ENCODE measurements around the gene CACNA2D4. TPM values are rescaled to one million over a fixed set of nuclear protein-coding genes. Genes with fewer than 3 reads are reported as not detected.

Gene CACNA2D4, protein sequence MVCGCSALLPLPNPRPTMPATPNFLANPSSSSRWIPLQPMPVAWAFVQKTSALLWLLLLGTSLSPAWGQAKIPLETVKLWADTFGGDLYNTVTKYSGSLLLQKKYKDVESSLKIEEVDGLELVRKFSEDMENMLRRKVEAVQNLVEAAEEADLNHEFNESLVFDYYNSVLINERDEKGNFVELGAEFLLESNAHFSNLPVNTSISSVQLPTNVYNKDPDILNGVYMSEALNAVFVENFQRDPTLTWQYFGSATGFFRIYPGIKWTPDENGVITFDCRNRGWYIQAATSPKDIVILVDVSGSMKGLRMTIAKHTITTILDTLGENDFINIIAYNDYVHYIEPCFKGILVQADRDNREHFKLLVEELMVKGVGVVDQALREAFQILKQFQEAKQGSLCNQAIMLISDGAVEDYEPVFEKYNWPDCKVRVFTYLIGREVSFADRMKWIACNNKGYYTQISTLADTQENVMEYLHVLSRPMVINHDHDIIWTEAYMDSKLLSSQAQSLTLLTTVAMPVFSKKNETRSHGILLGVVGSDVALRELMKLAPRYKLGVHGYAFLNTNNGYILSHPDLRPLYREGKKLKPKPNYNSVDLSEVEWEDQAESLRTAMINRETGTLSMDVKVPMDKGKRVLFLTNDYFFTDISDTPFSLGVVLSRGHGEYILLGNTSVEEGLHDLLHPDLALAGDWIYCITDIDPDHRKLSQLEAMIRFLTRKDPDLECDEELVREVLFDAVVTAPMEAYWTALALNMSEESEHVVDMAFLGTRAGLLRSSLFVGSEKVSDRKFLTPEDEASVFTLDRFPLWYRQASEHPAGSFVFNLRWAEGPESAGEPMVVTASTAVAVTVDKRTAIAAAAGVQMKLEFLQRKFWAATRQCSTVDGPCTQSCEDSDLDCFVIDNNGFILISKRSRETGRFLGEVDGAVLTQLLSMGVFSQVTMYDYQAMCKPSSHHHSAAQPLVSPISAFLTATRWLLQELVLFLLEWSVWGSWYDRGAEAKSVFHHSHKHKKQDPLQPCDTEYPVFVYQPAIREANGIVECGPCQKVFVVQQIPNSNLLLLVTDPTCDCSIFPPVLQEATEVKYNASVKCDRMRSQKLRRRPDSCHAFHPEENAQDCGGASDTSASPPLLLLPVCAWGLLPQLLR
- 10 to 100 TPM in 2 of 4 donors, 1 to 10 TPM in 2; 3.3 to 29.1 (median 11.5) TPM for total RNA-seq

DNA sequence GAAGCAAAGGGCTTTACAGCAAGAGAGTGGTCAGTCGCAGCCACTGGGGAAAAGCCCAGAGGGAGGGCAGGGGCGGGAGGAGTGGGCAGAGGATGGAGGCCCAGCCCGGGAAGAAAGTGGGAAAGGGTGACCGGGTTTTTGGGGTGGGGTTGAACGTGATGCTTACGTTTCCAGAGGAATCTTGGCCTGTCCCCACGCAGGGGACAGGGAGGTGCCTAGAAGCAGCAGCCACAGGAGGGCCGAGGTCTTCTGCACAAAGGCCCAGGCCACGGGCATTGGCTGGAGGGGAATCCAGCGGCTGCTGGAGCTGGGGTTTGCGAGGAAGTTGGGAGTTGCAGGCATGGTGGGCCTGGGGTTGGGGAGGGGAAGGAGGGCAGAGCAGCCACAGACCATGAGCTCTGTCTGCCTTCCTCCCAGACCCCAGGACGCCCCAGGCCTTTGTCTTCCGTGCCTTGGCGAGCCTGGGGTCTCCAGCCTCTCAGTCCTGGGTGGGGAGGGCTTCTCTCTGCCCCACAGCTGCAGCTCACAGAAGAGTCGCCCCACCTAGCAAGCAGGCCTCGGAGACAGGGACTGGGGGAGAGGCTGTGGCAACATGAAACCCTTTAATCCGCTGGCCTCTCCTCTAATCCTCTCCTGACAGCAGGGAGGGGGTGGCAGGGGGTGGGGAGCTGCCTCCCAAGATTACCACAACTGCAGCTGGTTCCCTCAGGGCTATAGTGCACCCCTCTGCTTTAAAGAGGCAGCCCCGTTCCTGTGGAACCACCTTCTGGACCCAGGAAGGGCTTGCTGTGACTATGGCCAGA lies at the start of gene CACNA2D4:
CACNA2D4 (minus strand) TSS at position 572 of the 803 bp plus-strand sequence; CDS start at position 393, 179 bp downstream.
- TF ChIP-seq, protein P1, sequence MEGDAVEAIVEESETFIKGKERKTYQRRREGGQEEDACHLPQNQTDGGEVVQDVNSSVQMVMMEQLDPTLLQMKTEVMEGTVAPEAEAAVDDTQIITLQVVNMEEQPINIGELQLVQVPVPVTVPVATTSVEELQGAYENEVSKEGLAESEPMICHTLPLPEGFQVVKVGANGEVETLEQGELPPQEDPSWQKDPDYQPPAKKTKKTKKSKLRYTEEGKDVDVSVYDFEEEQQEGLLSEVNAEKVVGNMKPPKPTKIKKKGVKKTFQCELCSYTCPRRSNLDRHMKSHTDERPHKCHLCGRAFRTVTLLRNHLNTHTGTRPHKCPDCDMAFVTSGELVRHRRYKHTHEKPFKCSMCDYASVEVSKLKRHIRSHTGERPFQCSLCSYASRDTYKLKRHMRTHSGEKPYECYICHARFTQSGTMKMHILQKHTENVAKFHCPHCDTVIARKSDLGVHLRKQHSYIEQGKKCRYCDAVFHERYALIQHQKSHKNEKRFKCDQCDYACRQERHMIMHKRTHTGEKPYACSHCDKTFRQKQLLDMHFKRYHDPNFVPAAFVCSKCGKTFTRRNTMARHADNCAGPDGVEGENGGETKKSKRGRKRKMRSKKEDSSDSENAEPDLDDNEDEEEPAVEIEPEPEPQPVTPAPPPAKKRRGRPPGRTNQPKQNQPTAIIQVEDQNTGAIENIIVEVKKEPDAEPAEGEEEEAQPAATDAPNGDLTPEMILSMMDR (IDR thresholded peaks at IDR 0.05; ENCODE audit: low read depth), result no peak

DNA sequence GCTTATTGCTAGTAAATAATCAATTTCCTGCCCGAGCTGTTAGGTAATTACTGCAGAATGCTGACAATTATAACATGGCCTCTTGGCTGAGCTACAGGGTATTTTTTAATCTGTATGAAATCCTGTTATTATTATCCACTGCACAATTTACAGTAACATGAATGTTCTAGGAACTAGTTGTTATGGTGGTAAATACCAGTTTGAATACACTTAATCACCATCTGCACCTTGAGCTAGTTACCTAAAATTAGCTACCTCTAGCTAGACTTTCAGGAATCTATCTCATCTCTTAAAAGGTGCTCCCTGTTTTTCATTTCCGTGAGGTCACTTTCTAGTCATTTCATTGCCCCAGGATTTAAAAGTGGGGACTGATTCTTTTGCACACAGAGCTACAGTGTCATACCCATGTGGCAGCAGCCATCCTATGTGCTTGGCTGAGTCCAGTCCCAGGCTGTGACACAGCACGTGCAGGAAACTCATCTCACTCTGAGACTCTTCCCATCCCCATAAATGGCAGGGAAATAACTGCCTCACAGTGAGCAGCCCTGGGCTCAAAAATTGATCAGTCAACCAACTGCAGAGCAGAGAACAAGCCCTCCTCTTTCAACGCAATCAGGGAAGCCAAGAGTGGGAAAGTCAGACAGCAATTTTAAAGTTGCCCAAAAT lies 48.2 kb upstream of the CACNA2D4 start:
- TF ChIP-seq, protein P1 (IDR thresholded peaks at IDR 0.05; ENCODE audit: low read depth), result no peak

DNA sequence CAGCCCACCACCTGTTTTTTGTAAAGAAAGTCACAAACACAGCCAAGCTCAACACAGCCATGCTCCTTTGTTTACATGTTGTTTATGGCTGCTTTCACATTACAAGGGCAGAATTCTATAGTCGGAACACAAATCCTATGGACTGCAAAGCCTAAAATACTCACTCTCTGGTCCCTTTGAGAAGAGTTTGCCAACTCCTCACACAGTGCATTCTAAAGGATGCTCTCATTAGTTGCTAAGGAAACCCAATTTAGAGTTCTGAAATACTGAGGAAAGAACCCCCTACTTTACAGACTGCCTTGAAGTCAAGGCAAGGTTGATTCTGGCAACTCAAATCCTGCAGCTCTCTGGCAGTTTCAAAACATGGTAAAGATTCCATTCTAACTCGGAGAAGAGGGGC lies 47.5 kb upstream of the CACNA2D4 start:
- TF ChIP-seq, protein P1 (IDR thresholded peaks at IDR 0.05; ENCODE audit: low read depth), result no peak

- TF ChIP-seq, protein P1 (IDR thresholded peaks at IDR 0.05; ENCODE audit: low read depth), result no peak
Observed at GRCh38 chr12:1962051-1963020, 43.9 kb upstream of the CACNA2D4 start.

DNA sequence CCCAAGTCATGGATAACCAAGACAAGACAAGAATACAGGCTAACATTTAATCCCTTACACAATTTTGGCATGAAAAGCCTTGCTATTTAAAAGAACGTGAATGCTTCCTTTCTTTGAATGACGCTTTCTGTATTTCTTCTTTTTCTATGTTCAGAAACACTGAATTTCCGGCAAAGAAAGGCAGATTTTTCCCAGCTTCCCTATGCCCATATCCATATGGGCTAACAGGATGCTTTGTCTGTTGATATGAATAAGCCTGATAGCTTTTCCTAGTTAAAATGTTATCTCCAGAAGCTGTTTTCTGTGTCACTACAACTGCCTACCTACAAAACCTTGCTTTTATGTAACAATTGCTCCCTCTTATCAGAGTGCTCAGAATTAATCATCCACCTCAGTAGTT lies 38.3 kb upstream of the CACNA2D4 start:
- TF ChIP-seq, protein P1 (IDR thresholded peaks at IDR 0.05; ENCODE audit: low read depth), result no peak
